CD8-positive, alpha-beta memory T cell (primary cell): ENCODE results near the gene SIN3B. TPM values are rescaled to one million over a fixed set of nuclear protein-coding genes. Genes with fewer than 3 reads are reported as not detected.

Experiments
- CTCF ChIA-PET: fragments of 350-600 bp; sonication (Branson Sonifier 250); formaldehyde crosslinking; loops from one replicate; lab custom pipeline; 2021; ENCODE audit warnings: antibody characterized with exemption; lab: Charles Lee
- POLR2A ChIA-PET: fragments of 350-600 bp; sonication (Branson Sonifier 250); formaldehyde crosslinking; loops from one replicate; lab custom pipeline; 2021; ENCODE audit warnings: antibody characterized with exemption; lab: Charles Lee
- DNase-seq, 5 donors: peaks; one replicate each; pipeline versions ENCODE4 v3.0.0 to v3.0.0-alpha.2; 2020 to 2022; ENCODE audit warnings: mixed read lengths in 1 of 5
- H3K27ac ChIP-seq: one replicate; pipeline ENCODE4 v1.7.0; 2013; ENCODE audit warnings: low read depth, mild to moderate bottlenecking, low read length, moderate library complexity
- H3K27me3 ChIP-seq: 2 replicates; pipeline ENCODE4 v1.7.0; 2013; ENCODE audit warnings: low read length, mild to moderate bottlenecking; ENCODE audit not compliant: insufficient read depth, poor library complexity, severe bottlenecking
- H3K36me3 ChIP-seq: 2 replicates; pipeline ENCODE4 v1.7.0; 2013; ENCODE audit warnings: mild to moderate bottlenecking, low read length, moderate library complexity; ENCODE audit not compliant: insufficient read depth
- H3K4me1 ChIP-seq: 2 replicates; pipeline ENCODE4 v1.7.0; 2013; ENCODE audit warnings: mild to moderate bottlenecking, low read length, moderate library complexity; ENCODE audit not compliant: insufficient read depth
- H3K4me3 ChIP-seq: 2 replicates; pipeline ENCODE4 v1.7.0; 2013; ENCODE audit warnings: mild to moderate bottlenecking, low read length
- H3K9me3 ChIP-seq: 2 replicates; pipeline ENCODE4 v1.7.0; 2013; ENCODE audit warnings: mild to moderate bottlenecking, low read length
- H3K27ac Mint-ChIP-seq, 8 donors: one replicate each; pipeline ENCODE4 v1.8.0; 2020 to 2021; ENCODE audit warnings: mixed read lengths in 8 of 8, mild to moderate bottlenecking in 6 of 8, inconsistent platforms in 3 of 8, moderate library complexity in 3 of 8
- H3K27me3 Mint-ChIP-seq, 2 donors: one replicate each; pipeline ENCODE4 v1.8.0; 2020 to 2021; ENCODE audit warnings: mixed read lengths in 2 of 2, mild to moderate bottlenecking in 1 of 2, moderate library complexity in 1 of 2
- H3K36me3 Mint-ChIP-seq, 3 donors: one replicate each; pipeline ENCODE4 v1.8.0; 2020 to 2021; ENCODE audit warnings: mixed read lengths in 3 of 3, inconsistent platforms in 1 of 3, mild to moderate bottlenecking in 1 of 3
- H3K4me1 Mint-ChIP-seq, 3 donors: one replicate each; pipeline ENCODE4 v1.8.0; 2020 to 2021; ENCODE audit warnings: mixed read lengths in 3 of 3, inconsistent platforms in 1 of 3, mild to moderate bottlenecking in 1 of 3
- H3K4me3 Mint-ChIP-seq, 7 donors: one replicate each; pipeline ENCODE4 v1.8.0; 2020 to 2021; ENCODE audit warnings: mixed read lengths in 7 of 7, mild to moderate bottlenecking in 6 of 7, moderate library complexity in 4 of 7, inconsistent platforms in 2 of 7
- H3K9me3 Mint-ChIP-seq, 5 donors: one replicate each; pipeline ENCODE4 v1.8.0; 2020 to 2022; ENCODE audit warnings: mixed read lengths in 5 of 5, mild to moderate bottlenecking in 3 of 5, moderate library complexity in 2 of 5, inconsistent platforms in 1 of 5
- polyA plus RNA-seq: library from polyadenylated mRNA; unstranded; fragments of 300-500 nt; fragmentation: Illumina TruSeq; gene quantifications from one replicate; pipeline ENCODE4 v1.2.3, GENCODE V29; 2021
- total RNA-seq, 2 experiments: library from RNA; stranded (reverse); gene quantifications; one replicate each; pipeline ENCODE4 v1.2.3, GENCODE V29; 2021

SIN3B gene
- total and polyA plus RNA-seq, 3 experiments from 2014 or later, result 5.0 to 34.8 (median 32.9) TPM

- H3K4me3 Mint-ChIP-seq, result no peak overlapping the region
- ChIA-PET CTCF (no interaction called here), POLR2A (no interaction called here)
Observed at GRCh38 chr19:16915734-16916133, 86.5 kb downstream of the SIN3B start.

GRCh38 chr19:16917401-16917800 lies 88.2 kb downstream of the SIN3B start:
- Mint-ChIP-seq H3K27me3 (peaks cover 20 to 28% of the 10 kb centered on the region in 2 donors), H3K27ac (no peak overlapping the region), H3K36me3 (peaks cover 0 to 11% (median 0%) of the 10 kb centered on the region in 3 donors), H3K4me1 (no peaks in the 10 kb centered on the region), H3K4me3 (no peak overlapping the region), H3K9me3 (peaks cover 11 to 26% (median 21%) of the 10 kb centered on the region in 5 donors)
- ChIA-PET POLR2A (no interaction called here), CTCF (no interaction called here)
- Histone ChIP-seq H3K36me3 (no peaks in the 10 kb centered on the region), H3K9me3 (peaks cover 13% of the 10 kb centered on the region), H3K4me3 (no peak overlapping the region), H3K4me1 (no peaks in the 10 kb centered on the region), H3K27ac (no peak overlapping the region), H3K27me3 (no peaks in the 10 kb centered on the region)
- DNase-seq, result no peak

More at GRCh38 chr19:16915734-16916133, 86.5 kb downstream of the SIN3B start:
- Histone ChIP-seq H3K36me3 (no peaks in the 10 kb centered on the region), H3K9me3 (peaks cover 13% of the 10 kb centered on the region), H3K27ac (no peak overlapping the region), H3K27me3 (no peaks in the 10 kb centered on the region), H3K4me3 (no peak overlapping the region), H3K4me1 (no peaks in the 10 kb centered on the region)
- H3K27ac Mint-ChIP-seq, result no peak overlapping the region
- H3K27me3 Mint-ChIP-seq, result peaks cover 20 to 24% of the 10 kb centered on the region in 2 donors
- DNase-seq, result no peak
- H3K4me1 Mint-ChIP-seq, result no peaks in the 10 kb centered on the region
- peaks cover 0 to 15% (median 0%) of the 10 kb centered on the region in 3 donors for H3K36me3 Mint-ChIP-seq
- peaks cover 11 to 33% (median 26%) of the 10 kb centered on the region in 5 donors for H3K9me3 Mint-ChIP-seq

GRCh38 chr19:16919496-16919895 lies 90.3 kb downstream of the SIN3B start:
- H3K4me3 ChIP-seq, result no peak overlapping the region
- H3K9me3 ChIP-seq, result no peaks in the 10 kb centered on the region
- H3K4me3 Mint-ChIP-seq, result no peak overlapping the region
- no peak overlapping the region for H3K27ac ChIP-seq
- no peak for DNase-seq
- ChIA-PET CTCF (no interaction called here), POLR2A (no interaction called here)
- peaks cover 13 to 25% of the 10 kb centered on the region in 2 donors for H3K27me3 Mint-ChIP-seq
- peaks cover 0 to 6% (median 5%) of the 10 kb centered on the region in 5 donors for H3K9me3 Mint-ChIP-seq
- H3K36me3 ChIP-seq, result no peaks in the 10 kb centered on the region
- H3K4me1 Mint-ChIP-seq, result no peaks in the 10 kb centered on the region
- no peaks in the 10 kb centered on the region for H3K36me3 Mint-ChIP-seq
- H3K27me3 ChIP-seq, result no peaks in the 10 kb centered on the region
- no peaks in the 10 kb centered on the region for H3K4me1 ChIP-seq
- no peak overlapping the region for H3K27ac Mint-ChIP-seq

GRCh38 chr19:16920816-16921529 lies 91.8 kb downstream of the SIN3B start:
- Histone ChIP-seq H3K27me3 (no peaks in the 10 kb centered on the region), H3K36me3 (no peaks in the 10 kb centered on the region), H3K4me1 (no peaks in the 10 kb centered on the region), H3K9me3 (no peaks in the 10 kb centered on the region), H3K4me3 (no peak overlapping the region), H3K27ac (no peak overlapping the region)
- DNase-seq, result no peak
- Mint-ChIP-seq H3K27me3 (peaks cover 16 to 23% of the 10 kb centered on the region in 2 donors), H3K9me3 (peaks cover 0 to 6% (median 4%) of the 10 kb centered on the region in 5 donors), H3K27ac (no peak overlapping the region), H3K4me1 (no peaks in the 10 kb centered on the region), H3K4me3 (no peak overlapping the region), H3K36me3 (peaks cover 0 to 2% (median 0%) of the 10 kb centered on the region in 3 donors)
- ChIA-PET POLR2A (no interaction called here), CTCF (interaction anchor here (0.6 kb wide), 1 partner anchor 360 kb away, joined by 4 read pairs; no protein-coding TSS in a partner anchor)

- no peak overlapping the region for H3K27ac ChIP-seq
- no peaks in the 10 kb centered on the region for H3K36me3 ChIP-seq
- peaks cover 0 to 5% (median 5%) of the 10 kb centered on the region in 3 donors for H3K36me3 Mint-ChIP-seq
- no peak overlapping the region for H3K27ac Mint-ChIP-seq
- CTCF ChIA-PET, result no interaction called here
- no peak overlapping the region for H3K4me3 Mint-ChIP-seq
- H3K4me1 Mint-ChIP-seq, result no peaks in the 10 kb centered on the region
- no peak for DNase-seq
- no peaks in the 10 kb centered on the region for H3K9me3 ChIP-seq
- POLR2A ChIA-PET, result no interaction called here
- peaks cover 14 to 24% of the 10 kb centered on the region in 2 donors for H3K27me3 Mint-ChIP-seq
- H3K9me3 Mint-ChIP-seq, result peaks cover 0 to 10% (median 9%) of the 10 kb centered on the region in 5 donors
- H3K4me3 ChIP-seq, result no peak overlapping the region
- no peaks in the 10 kb centered on the region for H3K4me1 ChIP-seq
- no peaks in the 10 kb centered on the region for H3K27me3 ChIP-seq
Observed at GRCh38 chr19:16921766-16922591, 92.8 kb downstream of the SIN3B start.

GRCh38 chr19:16922592-16922934 lies 93.4 kb downstream of the SIN3B start:
- Histone ChIP-seq H3K4me1 (no peaks in the 10 kb centered on the region), H3K27ac (no peak overlapping the region), H3K27me3 (no peaks in the 10 kb centered on the region), H3K36me3 (no peaks in the 10 kb centered on the region), H3K4me3 (no peak overlapping the region), H3K9me3 (no peaks in the 10 kb centered on the region)
- H3K27me3 Mint-ChIP-seq, result peaks cover 8 to 26% of the 10 kb centered on the region in 2 donors
- H3K4me1 Mint-ChIP-seq, result no peaks in the 10 kb centered on the region
- CTCF ChIA-PET, result no interaction called here
- no peak for DNase-seq
- no peak overlapping the region for H3K4me3 Mint-ChIP-seq
- peaks cover 0 to 12% (median 9%) of the 10 kb centered on the region in 5 donors for H3K9me3 Mint-ChIP-seq
- no peak overlapping the region for H3K27ac Mint-ChIP-seq
- peaks cover 0 to 6% (median 5%) of the 10 kb centered on the region in 3 donors for H3K36me3 Mint-ChIP-seq
- POLR2A ChIA-PET, result no interaction called here

GRCh38 chr19:16922949-16923348 lies 93.8 kb downstream of the SIN3B start:
- Mint-ChIP-seq H3K9me3 (peaks cover 0 to 12% (median 9%) of the 10 kb centered on the region in 5 donors), H3K27me3 (peaks cover 8 to 27% of the 10 kb centered on the region in 2 donors), H3K4me3 (no peak overlapping the region), H3K27ac (no peak overlapping the region), H3K36me3 (peaks cover 0 to 6% (median 5%) of the 10 kb centered on the region in 3 donors), H3K4me1 (no peaks in the 10 kb centered on the region)
- H3K4me1 ChIP-seq, result no peaks in the 10 kb centered on the region
- H3K27me3 ChIP-seq, result no peaks in the 10 kb centered on the region
- no peak overlapping the region for H3K4me3 ChIP-seq
- no peak for DNase-seq
- no peaks in the 10 kb centered on the region for H3K9me3 ChIP-seq
- ChIA-PET CTCF (no interaction called here), POLR2A (no interaction called here)
- H3K27ac ChIP-seq, result no peak overlapping the region
- H3K36me3 ChIP-seq, result no peaks in the 10 kb centered on the region

GRCh38 chr19:16927883-16928282 lies 98.7 kb downstream of the SIN3B start:
- no peaks in the 10 kb centered on the region for H3K4me1 ChIP-seq
- H3K36me3 Mint-ChIP-seq, result peaks cover 0 to 10% (median 5%) of the 10 kb centered on the region in 3 donors
- peaks cover 0 to 24% (median 12%) of the 10 kb centered on the region in 5 donors for H3K9me3 Mint-ChIP-seq
- no peak overlapping the region for H3K27ac Mint-ChIP-seq
- H3K36me3 ChIP-seq, result no peaks in the 10 kb centered on the region
- no peak overlapping the region for H3K27ac ChIP-seq
- DNase-seq, result no peak
- no peaks in the 10 kb centered on the region for H3K27me3 ChIP-seq
- POLR2A ChIA-PET, result no interaction called here
- H3K27me3 Mint-ChIP-seq, result peaks cover 10 to 33% of the 10 kb centered on the region in 2 donors
- H3K4me3 Mint-ChIP-seq, result no peak overlapping the region
- H3K4me1 Mint-ChIP-seq, result no peaks in the 10 kb centered on the region
- CTCF ChIA-PET, result no interaction called here
- H3K9me3 ChIP-seq, result no peaks in the 10 kb centered on the region
- H3K4me3 ChIP-seq, result no peak overlapping the region
